ENCODE results near the gene PJA2.

The PJA2 gene

GRCh38 chr5:109350537-109351270 is 59.1 kb downstream of the PJA2 start:
- no peak for DNase-seq (ENCODE audit: low spot score)

DNA sequence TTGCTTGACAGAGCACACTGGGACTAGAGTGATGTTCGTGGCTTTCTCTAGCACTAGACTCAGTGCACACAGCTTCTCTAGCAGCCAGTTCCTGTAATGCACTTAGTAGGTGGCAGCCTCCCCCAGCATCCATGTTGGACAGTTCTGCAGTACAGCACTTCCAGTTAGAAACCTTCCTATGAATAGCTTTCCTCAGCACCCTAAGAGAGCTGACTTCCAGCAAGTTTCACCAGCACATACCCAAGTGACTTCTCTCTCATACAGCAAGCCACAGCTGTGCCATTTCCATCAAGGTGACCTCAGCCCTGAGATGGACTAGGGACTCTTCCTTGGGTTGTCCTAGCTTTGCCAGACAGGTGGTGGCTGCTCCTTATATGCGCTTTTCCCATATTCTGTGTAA is 60.4 kb downstream of the PJA2 start:
- no peak for DNase-seq (ENCODE audit: low spot score)

- no peak for DNase-seq (ENCODE audit: low spot score)
Measured at GRCh38 chr5:109347252-109347888, 62.4 kb downstream of the PJA2 start.

DNA sequence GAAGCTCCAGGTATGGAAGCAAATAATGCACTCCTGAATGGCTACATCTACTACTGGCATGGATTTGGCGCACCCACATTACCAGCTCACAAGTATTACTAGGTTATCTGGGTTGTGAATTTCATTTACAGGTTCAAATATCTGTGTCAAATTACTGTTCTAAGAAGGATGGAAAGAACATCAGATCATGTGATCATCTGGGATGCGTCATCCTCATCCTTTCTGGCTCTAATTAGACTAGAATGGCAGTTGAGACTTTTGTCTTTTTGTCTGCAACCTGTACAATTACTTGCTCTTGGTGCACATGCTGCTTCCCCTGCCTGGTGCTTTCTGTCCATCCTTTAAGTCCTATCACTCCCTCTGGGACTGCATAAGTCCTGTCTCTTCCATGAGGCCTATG is 64.1 kb downstream of the PJA2 start:
- no peak for DNase-seq (ENCODE audit: low spot score)

GRCh38 chr5:109340351-109340750 is 69.4 kb downstream of the PJA2 start:
- no peak for DNase-seq (ENCODE audit: low spot score)

GRCh38 chr5:109335114-109335513 is 74.7 kb downstream of the PJA2 start:
- DNase-seq (ENCODE audit: low spot score), result no peak

DNA sequence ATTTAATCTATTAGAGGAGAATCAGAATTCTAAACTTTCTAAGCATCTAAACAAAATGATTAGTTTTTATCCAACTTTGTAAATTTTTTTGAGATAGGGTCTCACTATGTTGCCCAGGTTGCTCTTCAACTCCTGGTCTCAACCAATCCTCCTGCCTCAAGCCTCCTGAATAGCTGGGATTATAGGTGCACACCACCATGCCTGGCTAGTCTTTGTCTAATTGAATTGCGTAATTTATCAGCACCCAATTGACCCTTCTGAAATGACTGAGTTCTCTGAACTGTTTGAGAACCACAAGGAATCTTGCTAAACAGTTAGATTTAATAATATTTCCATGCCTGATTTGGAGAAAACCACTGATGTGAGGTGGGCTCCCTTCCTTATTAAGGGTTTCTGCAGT is 75.7 kb downstream of the PJA2 start:
- no peak for DNase-seq (ENCODE audit: low spot score)

GRCh38 chr5:109329333-109330237 is 80.2 kb downstream of the PJA2 start:
- no peak for DNase-seq (ENCODE audit: low spot score)

DNA sequence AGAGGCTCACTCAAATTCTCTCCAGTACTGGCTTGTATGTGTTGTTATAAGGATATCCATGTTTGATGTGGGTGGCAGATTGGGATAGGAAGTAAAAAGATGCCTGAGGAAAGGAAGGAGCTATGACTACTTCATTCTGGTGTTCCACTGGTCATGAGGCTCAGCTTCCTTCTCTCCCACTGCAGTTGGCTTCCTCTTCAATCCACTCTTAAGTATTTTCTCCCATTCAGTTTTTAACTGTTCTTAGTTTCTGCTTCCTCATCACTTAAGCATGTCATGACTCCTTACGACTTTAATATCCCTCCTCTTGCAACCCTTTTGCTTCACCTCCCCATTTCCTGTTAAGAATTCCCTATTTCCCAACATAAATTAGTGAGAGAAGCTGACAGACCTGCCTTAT is 81.1 kb downstream of the PJA2 start:
- DNase-seq (ENCODE audit: low spot score), result no peak

DNA sequence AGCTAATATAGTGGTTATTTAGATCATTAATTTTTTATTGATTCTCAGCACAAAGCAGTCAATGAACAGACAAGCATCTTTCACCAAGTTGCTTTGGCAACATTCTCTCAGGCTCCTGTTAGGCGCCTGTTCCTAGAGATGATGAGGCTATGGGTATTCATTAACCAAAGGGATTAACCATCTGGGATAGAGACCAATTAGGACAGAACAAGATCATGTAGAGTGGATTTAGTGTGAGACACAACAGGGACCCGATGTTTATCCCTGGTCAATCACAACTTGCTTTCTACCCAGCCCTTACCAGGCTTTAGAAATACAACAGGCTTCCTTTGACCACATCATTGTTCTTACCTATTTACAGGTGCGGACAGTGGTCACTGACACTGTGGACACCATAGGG is 82.2 kb downstream of the PJA2 start:
- DNase-seq (ENCODE audit: low spot score), result no peak

DNA sequence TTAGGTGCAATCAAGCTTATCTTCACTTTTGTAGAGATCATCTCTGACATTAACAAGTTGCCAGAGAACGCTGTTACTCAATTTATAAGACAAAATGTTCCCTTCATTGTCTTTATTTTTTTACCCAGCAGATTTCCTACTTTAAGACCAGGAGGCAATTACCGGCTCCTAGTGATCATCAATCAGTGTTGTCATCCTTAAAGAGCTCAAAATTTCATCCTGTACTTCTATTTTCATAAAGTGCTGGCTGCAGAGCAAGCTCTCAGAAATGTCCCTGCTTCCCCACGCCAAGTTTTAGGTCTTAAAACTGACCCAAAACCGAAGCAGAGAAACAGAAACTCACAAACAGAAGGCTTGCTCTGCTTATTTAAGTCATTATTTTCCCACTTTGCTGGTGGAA is 82.9 kb downstream of the PJA2 start:
- no peak for DNase-seq (ENCODE audit: low spot score)

DNA sequence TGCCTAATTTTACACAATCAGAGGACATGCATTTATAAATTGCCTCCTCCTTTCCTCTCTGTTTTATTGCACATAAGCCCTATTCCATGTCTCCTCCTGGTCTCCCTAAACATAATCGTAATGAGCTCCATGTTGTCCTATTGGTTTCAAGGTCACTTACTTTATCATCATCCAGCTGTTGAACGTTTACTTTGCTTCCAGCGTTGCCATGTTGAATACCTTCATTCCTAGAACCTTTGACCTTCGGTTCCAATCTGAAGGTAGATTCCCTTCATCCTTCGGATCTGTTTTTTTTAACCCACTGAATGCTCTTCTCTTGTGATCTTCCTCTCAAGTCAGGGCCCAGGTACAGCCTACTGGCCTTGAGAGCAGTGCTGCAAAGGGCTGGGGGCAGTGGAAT is 84.3 kb downstream of the PJA2 start:
- no peak for DNase-seq (ENCODE audit: low spot score)

- DNase-seq (ENCODE audit: low spot score), result no peak
Measured at GRCh38 chr5:109324931-109325330, 84.8 kb downstream of the PJA2 start.

- no peak for DNase-seq (ENCODE audit: low spot score)
Measured at GRCh38 chr5:109324351-109324750, 85.4 kb downstream of the PJA2 start.

DNA sequence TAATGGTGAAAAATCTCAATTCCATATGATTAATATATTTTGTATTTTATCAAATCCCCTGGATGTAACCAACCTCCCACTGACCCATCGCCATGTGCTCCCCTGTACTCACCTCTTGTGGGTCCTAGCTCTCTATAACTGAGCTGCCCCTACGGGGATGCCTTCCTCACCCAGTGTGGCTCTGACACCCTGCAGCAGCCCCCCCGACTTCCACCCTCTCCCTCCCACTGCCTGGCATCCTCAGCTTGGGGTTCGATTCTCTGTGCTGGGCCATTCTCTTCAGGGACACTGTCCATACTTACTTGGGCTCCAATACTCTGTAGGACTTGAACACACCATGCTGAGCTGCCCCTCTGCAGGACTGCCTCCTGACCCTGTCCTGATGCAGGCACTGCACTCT is 87.1 kb downstream of the PJA2 start:
- DNase-seq (ENCODE audit: low spot score), result no peak

DNA sequence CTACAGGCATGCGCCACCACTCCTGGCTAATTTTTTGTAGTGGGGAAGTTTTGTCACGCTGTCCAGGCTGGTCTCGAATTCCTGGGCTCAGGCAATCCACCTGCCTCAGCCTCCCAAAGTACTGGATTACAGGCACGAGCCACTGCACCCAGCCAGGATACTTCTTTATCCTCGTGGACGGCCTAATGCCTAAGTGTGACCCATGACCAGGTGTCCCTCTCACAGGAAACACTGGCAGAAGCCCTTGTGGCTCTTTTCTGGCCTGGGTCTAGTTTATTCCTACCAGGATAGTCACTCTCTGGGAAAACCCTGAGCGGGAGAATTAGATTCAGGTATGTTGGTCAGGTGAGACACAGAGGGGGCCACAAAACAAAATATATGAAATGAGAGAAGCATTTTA is 90.4 kb downstream of the PJA2 start:
- DNase-seq (ENCODE audit: low spot score), result no peak

GRCh38 chr5:109318455-109319108 is 91.2 kb downstream of the PJA2 start:
- no peak for DNase-seq (ENCODE audit: low spot score)

- no peak for DNase-seq (ENCODE audit: low spot score)
Measured at GRCh38 chr5:109316634-109317033, 93.1 kb downstream of the PJA2 start.

DNA sequence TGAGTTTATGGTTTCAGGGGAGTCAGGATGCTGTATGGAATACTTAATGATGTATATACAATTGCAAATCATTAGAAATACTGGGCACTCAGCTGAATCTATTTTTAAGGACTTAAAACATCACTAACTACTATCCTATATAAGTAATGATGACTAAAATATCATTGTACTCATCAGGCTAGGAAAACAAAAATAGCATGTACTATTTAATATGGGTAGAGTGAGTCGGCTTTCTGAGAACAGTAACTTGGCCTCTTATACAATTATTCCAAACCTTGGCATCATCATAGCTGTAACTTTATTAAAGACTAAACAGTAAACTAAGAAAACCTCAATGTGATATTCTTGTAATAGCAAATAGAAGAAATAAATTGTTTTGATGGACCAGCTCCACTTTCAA is 94.5 kb downstream of the PJA2 start:
- no peak for DNase-seq (ENCODE audit: low spot score)

DNA sequence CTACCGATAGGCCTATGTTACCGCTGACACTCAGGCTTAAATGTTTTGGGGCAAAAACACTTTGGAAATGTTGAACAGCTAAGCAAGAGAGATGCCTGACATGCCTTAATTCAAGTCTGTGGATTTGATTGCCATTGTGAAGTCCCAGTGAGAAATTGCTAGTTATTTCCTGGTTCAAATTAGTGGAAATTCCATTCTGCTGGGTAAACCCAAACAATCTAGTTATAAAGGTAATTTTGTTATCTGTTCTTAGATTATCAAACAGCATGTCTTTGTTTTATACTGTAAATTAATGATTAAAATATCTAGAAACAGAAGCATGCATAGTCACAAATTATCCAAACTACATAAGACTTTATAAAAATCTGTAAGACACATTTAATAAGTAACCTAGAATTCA is 96.6 kb downstream of the PJA2 start:
- no peak for DNase-seq (ENCODE audit: low spot score)

DNA sequence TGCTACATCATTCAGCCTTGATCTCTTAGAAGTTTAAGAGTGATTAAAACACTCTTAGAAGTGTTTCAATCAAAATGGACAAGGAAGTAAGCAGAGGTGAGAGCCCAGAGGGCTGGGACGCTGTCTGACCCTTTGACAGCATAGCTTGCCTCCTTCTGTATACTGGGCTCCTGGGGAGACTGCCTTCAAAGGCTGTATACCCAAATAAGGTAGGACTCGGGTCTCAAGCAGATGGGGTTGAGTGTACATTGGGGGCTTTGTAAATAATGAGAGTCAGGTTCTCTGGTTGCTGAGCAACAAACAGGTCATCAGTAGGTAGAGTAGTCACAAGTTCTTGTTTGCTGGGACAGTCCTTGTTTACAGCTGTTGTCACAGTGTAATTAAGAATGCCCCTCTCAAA is 97.1 kb downstream of the PJA2 start:
- no peak for DNase-seq (ENCODE audit: low spot score)

DNA sequence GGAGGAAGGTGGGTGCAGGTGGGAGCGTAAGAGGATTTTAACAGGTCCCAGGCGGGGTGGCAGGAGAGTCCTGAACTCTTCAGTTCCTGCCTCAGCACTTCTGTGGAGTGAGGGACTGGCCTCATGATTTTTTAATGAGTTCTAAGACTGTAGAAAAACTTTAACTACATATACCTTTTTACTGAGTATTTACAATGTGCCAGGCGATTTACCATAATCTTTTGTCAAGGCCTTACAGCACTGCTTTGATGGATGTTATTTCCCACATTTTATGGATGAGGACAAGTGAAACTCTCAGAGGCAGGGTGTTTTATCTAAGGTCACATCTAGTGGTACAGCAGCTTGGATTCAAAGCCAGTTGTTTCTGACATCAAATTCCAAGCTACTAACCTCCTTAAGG is 99.5 kb downstream of the PJA2 start:
- no peak for DNase-seq (ENCODE audit: low spot score)

Data from HuH-7.5 (cell line).